Adrenal gland (tissue), 12 donors: ENCODE data around the gene RHOA. TPM values are rescaled to one million over a fixed set of nuclear protein-coding genes. Genes with fewer than 3 reads are reported as not detected.

Experiments
- DNase-seq, 7 donors: peaks; one replicate each; pipeline ENCODE4 v3.0.0-alpha.2; 2019 to 2020
- H3K27ac ChIP-seq, 5 donors: fragments of 200-600 bp; sonication (generic) in 4 of 5; 1 replicate in 3 of 5; 2 replicates in 2 of 5; pipeline versions ENCODE4 v1.5.1 to v1.8.0; 2016 to 2020; ENCODE audit warnings: mild to moderate bottlenecking in 1 of 5
- H3K27me3 ChIP-seq: fragments of 200-600 bp; 2 replicates; pipeline ENCODE4 v1.8.0; 2021
- H3K36me3 ChIP-seq, 2 donors: fragments of 200-600 bp; replicated peaks in 1 of 2; 1 replicate in 1 of 2; 2 replicates in 1 of 2; pipeline versions ENCODE4 v1.5.1 to v1.8.0; 2018 to 2022
- H3K4me1 ChIP-seq, 2 donors: fragments of 200-600 bp; replicated peaks in 1 of 2; 1 replicate in 1 of 2; 2 replicates in 1 of 2; pipeline versions ENCODE4 v1.5.1 to v1.8.0; 2018 to 2021
- H3K4me3 ChIP-seq, 4 donors: fragments of 200-600 bp; sonication (generic) in 3 of 4; one replicate each; pipeline ENCODE4 v1.5.1; 2016 to 2018
- H3K9me3 ChIP-seq, 3 donors: fragments of 200-600 bp; sonication (generic) in 1 of 3; replicated peaks in 1 of 3; 1 replicate in 2 of 3; 2 replicates in 1 of 3; pipeline versions ENCODE4 v1.5.1 to v1.8.0; 2016 to 2021
- POLR2A ChIP-seq, 2 donors: fragments of 450-650 bp; IDR thresholded peaks; one replicate each; pipeline ENCODE4 v1.6.1; 2017; ENCODE audit warnings: antibody characterized with exemption in 2 of 2, mild to moderate bottlenecking in 2 of 2, moderate library complexity in 1 of 2
- WGBS, 4 donors: extraction: QIAGEN DNeasy Blood & Tissue Kit in 2 of 4; methylation state at CpG; one replicate each; pipeline versions ENCODE4 v1.1.5 to v1.1.7; 2013 to 2017; 5-methylcytosine and 5-hydroxymethylcytosine counted together
- intact Hi-C, 2 donors: fragments of 100-400 bp; cut with DNase I; formaldehyde crosslinking; loops; one replicate each; pipeline versions ENCODE4 v1.14.1 to v1.15.0; 2022 to 2023
- polyA plus RNA-seq, 3 donors: library from polyadenylated mRNA; stranded (reverse); fragments of 200-250 nt in 2 of 3; fragments of 350-450 nt in 1 of 3; fragmentation: Illumina TruSeq in 1 of 3; extraction: RNeasy Lipid Tissue Mini Kit (QIAGEN cat#74804) in 1 of 3; gene quantifications; one replicate each; pipeline ENCODE4 v1.2.3, GENCODE V29; 2013 to 2014
- total RNA-seq, 9 donors: library from RNA; depleted of rRNA in 4 of 9; stranded (reverse); fragments of >200 nt in 4 of 9; fragments of 120-200 nt in 1 of 9; fragmentation: NEBNext Ultra II Directional in 1 of 9; extraction: Animal tissue kit (Norgen Biotek cat#: 25700) in 1 of 9; gene quantifications; one replicate each; pipeline versions ENCODE4 v1.1.0 to v1.2.4, GENCODE V29; 2013 to 2023
- TF ChIP-seq, protein P1 (sequence below), 6 experiments: fragments of 450-650 bp in 4 of 6; fragments of 200-600 bp in 2 of 6; sonication (generic) in 1 of 6; IDR thresholded peaks; 1 replicate in 5 of 6; 2 replicates in 1 of 6; pipeline versions ENCODE4 v1.5.1 to v1.8.0; 2016 to 2021; ENCODE audit warnings: antibody characterized with exemption in 6 of 6, mild to moderate bottlenecking in 2 of 6, moderate library complexity in 1 of 6
- donor health status: healthy with polysubstance abuse.
- donor health status: Bipolar disorder and iron deficiency.
- donor health status: DM: yes; HTN: yes; CAD: no.
- donor health status: DM: no; HTN: no; CAD: no.
- donor health status: DM: no; HTN: no; CAD: no.
- donor health status: DM: yes; HTN: yes; CAD: no.

RHOA gene
- total and polyA plus RNA-seq, 12 donors: 185 to 913 (median 429) TPM

GRCh38 chr3:49346797-49347251 is 65.0 kb downstream of the RHOA start:
- H3K27ac ChIP-seq: peak overlapping the region in 4 of 5 donors; percentile 25 to 86 (median 50)
- WGBS, 4 donors: 81 to 91% (median 87%) methylated on average over 6 of the region's 6 CpGs
- DNase-seq: no peak
- no peaks in the 10 kb centered on the region for H3K9me3 ChIP-seq
- no peaks in the 10 kb centered on the region for H3K27me3 ChIP-seq
- no peak for TF ChIP-seq POLR2A (IDR thresholded peaks at IDR 0.05)
- TF ChIP-seq, protein P1, sequence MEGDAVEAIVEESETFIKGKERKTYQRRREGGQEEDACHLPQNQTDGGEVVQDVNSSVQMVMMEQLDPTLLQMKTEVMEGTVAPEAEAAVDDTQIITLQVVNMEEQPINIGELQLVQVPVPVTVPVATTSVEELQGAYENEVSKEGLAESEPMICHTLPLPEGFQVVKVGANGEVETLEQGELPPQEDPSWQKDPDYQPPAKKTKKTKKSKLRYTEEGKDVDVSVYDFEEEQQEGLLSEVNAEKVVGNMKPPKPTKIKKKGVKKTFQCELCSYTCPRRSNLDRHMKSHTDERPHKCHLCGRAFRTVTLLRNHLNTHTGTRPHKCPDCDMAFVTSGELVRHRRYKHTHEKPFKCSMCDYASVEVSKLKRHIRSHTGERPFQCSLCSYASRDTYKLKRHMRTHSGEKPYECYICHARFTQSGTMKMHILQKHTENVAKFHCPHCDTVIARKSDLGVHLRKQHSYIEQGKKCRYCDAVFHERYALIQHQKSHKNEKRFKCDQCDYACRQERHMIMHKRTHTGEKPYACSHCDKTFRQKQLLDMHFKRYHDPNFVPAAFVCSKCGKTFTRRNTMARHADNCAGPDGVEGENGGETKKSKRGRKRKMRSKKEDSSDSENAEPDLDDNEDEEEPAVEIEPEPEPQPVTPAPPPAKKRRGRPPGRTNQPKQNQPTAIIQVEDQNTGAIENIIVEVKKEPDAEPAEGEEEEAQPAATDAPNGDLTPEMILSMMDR (IDR thresholded peaks at IDR 0.05): no peak
- H3K4me3 ChIP-seq: no peak overlapping the region
- H3K36me3 ChIP-seq: no peaks in the 10 kb centered on the region
- H3K4me1 ChIP-seq: peaks cover 12 to 18% of the 10 kb centered on the region in 2 donors
- intact Hi-C loops: no loop called here

GRCh38 chr3:49343163-49343562 is 68.6 kb downstream of the RHOA start:
- H3K36me3 ChIP-seq: no peaks in the 10 kb centered on the region
- H3K27me3 ChIP-seq: no peaks in the 10 kb centered on the region
- DNase-seq: no peak
- no peaks in the 10 kb centered on the region for H3K9me3 ChIP-seq
- intact Hi-C loops: no loop called here
- no peak overlapping the region for H3K4me3 ChIP-seq
- TF ChIP-seq, protein P1 (IDR thresholded peaks at IDR 0.05): no peak
- TF ChIP-seq POLR2A (IDR thresholded peaks at IDR 0.05): no peak
- H3K27ac ChIP-seq: peak overlapping the region in 3 of 5 donors; percentile 28 to 95 (median 63)
- peaks cover 12 to 30% of the 10 kb centered on the region in 2 donors for H3K4me1 ChIP-seq
- WGBS, 4 donors: 75 to 82% (median 81%) methylated on average over 3 of the region's 3 CpGs

DNA sequence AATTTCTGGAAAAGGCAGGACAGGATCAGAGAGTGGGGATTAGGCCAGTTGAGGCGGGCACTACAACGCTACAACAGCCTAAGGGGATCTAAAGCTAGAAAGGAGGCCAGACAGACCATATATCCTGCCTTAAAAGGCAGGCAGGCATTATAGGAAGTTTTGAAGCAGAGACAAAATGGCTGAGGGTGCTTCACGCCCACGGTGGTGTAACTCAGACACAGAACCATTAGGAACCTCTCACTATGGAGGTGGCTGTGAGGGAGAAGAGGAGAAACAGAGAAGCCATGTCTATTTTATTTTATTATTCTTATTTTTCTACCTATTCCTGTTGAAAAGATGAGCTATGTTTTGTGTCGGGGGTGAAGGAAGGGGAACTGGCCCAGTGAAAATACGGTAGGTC is 69.8 kb downstream of the RHOA start:
- intact Hi-C loops: no loop called here
- Histone ChIP-seq H3K27me3 (no peaks in the 10 kb centered on the region), H3K27ac (peak overlapping the region in 4 of 5 donors; percentile 18 to 95 (median 74)), H3K4me1 (peaks cover 12 to 34% of the 10 kb centered on the region in 2 donors), H3K36me3 (no peaks in the 10 kb centered on the region), H3K4me3 (no peak overlapping the region), H3K9me3 (no peaks in the 10 kb centered on the region)
- DNase-seq: no peak
- WGBS, 4 donors: 84 to 87% (median 86%) methylated on average over 6 of the region's 6 CpGs
- TF ChIP-seq POLR2A (IDR thresholded peaks at IDR 0.05): no peak
- TF ChIP-seq, protein P1 (IDR thresholded peaks at IDR 0.05): no peak

DNA sequence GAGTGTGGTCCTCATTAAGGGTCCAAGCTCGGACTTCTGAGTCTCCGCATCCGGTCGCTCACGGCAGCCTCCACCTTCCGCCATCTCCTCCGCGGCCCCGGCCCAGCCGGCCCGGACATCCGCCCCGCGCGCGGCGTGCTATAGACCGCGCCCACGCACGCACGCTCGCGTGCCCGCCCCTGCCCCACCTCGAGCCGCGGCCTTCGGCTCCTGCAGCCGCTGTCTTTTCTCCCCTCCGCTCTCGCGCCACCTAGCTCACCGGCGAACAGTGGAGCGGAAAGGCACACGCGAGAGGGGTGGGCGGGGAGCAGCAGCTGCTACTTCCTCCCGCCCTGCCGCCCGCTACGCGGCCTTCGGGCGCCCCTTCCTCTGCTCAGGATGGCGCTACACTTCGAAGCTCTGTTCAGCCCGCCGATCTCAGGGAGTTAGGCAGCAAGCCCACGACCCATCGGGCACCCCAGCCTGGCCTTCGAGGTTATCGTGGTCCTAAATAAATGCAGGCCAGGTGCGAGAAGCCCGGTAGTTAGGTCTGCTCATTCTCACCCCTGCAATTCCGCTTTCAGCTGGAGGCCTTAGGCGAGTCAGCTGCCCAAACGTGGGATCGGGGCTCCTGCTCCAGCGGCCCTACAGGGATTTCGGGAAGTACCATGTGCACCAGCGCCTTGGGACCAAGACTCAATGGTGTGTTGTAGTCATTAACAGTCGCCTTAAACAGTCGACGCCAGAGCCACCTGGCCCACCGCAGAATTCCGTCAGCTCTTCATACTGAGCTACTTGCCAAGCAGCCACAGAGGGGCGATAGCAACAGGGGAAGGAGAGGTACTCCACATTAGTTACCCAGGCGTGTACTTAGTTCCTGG is 71.6 kb downstream of the RHOA start, which contains the start of gene USP4:
Gene USP4 (minus strand): TSS at position 113 of the 860 bp plus-strand sequence. CDS start 29 bp downstream, at position 84.
- TF ChIP-seq, protein P1 (IDR thresholded peaks at IDR 0.05): peak in 3 of 6 experiments; percentile 17 to 37 (median 23)
- peak; percentile 33 to 72 for TF ChIP-seq POLR2A (IDR thresholded peaks at IDR 0.05)
- peaks cover 0 to 4% of the 10 kb centered on the region in 2 donors for H3K36me3 ChIP-seq
- WGBS, 4 donors: 1 to 4% (median 3%) methylated on average over 10 to 66 of the region's 70 CpGs
- H3K4me1 ChIP-seq: peaks cover 12 to 34% of the 10 kb centered on the region in 2 donors
- H3K9me3 ChIP-seq: no peaks in the 10 kb centered on the region
- H3K4me3 ChIP-seq: peak within 1 kb of the TSS; percentile 28 to 91 (median 64)
- H3K27me3 ChIP-seq: no peaks in the 10 kb centered on the region
- peak within 1 kb of the TSS; percentile 78 to 95 (median 85) for H3K27ac ChIP-seq
- intact Hi-C loops: loop anchor here in 1 of 2 donors (10.0 kb wide), 1 partner anchor 115 kb away; no protein-coding TSS in a partner anchor
- DNase-seq: peak; percentile 88 to 94 (median 90)
